Type B pancreatic cell (in vitro differentiated cells): ENCODE measurements around the gene SPATA9. TPM values are rescaled to one million over a fixed set of nuclear protein-coding genes. Genes with fewer than 3 reads are reported as not detected.

ENCODE experiments used
- DNase-seq: peaks from one replicate; pipeline ENCODE4 v3.0.0; 2021; ENCODE audit warnings: mixed read lengths; ENCODE audit not compliant: unreplicated experiment; ENCODE audit errors: extremely low spot score
- H3K27ac Mint-ChIP-seq: 2 replicates; pipeline ENCODE4 v1.8.0; 2021; ENCODE audit warnings: mild to moderate bottlenecking, mixed read lengths
- H3K27me3 Mint-ChIP-seq: 2 replicates; pipeline ENCODE4 v1.8.0; 2021; ENCODE audit warnings: mixed read lengths
- H3K36me3 Mint-ChIP-seq: 2 replicates; pipeline ENCODE4 v1.8.0; 2021; ENCODE audit warnings: mixed read lengths
- H3K4me1 Mint-ChIP-seq: one replicate; pipeline ENCODE4 v1.8.0; 2021; ENCODE audit warnings: mixed read lengths; ENCODE audit not compliant: unreplicated experiment
- H3K4me3 Mint-ChIP-seq: 2 replicates; pipeline ENCODE4 v1.8.0; 2021; ENCODE audit warnings: mild to moderate bottlenecking, mixed read lengths
- H3K9me3 Mint-ChIP-seq: 2 replicates; pipeline ENCODE4 v1.8.0; 2021; ENCODE audit warnings: mixed read lengths
- CTCF ChIP-seq: fragments of 200-600 bp; sonication (generic); conservative IDR thresholded peaks from 2 replicates; pipeline ENCODE4 v1.5.0; 2021; ENCODE audit warnings: antibody characterized with exemption, mild to moderate bottlenecking
- total RNA-seq: library from RNA; stranded (reverse); gene quantifications from 2 replicates; pipeline ENCODE4 v1.2.1, GENCODE V29; 2021; ENCODE audit warnings: low replicate concordance

Gene SPATA9
- total RNA-seq, 1 donor from 2014 or later: 0.29 TPM

- TF ChIP-seq CTCF: no peak
- H3K4me3 Mint-ChIP-seq: no peak overlapping the region
- H3K9me3 Mint-ChIP-seq: no peaks in the 10 kb centered on the region
- H3K27me3 Mint-ChIP-seq: no peaks in the 10 kb centered on the region
- no peak overlapping the region for H3K27ac Mint-ChIP-seq
- no peaks in the 10 kb centered on the region for H3K36me3 Mint-ChIP-seq
- H3K4me1 Mint-ChIP-seq: peaks cover 11% of the 10 kb centered on the region
- DNase-seq: no peak
Observed at GRCh38 chr5:95669985-95670384, 12.8 kb downstream of the SPATA9 start.

GRCh38 chr5:95669540-95669939, 13.3 kb downstream of the SPATA9 start:
- Mint-ChIP-seq H3K36me3 (no peaks in the 10 kb centered on the region), H3K27ac (no peak overlapping the region), H3K27me3 (no peaks in the 10 kb centered on the region), H3K4me3 (no peak overlapping the region), H3K4me1 (peaks cover 11% of the 10 kb centered on the region), H3K9me3 (no peaks in the 10 kb centered on the region)
- TF ChIP-seq CTCF: no peak
- no peak for DNase-seq

- Mint-ChIP-seq H3K36me3 (no peaks in the 10 kb centered on the region), H3K4me1 (peaks cover 11% of the 10 kb centered on the region), H3K4me3 (no peak overlapping the region), H3K27me3 (no peaks in the 10 kb centered on the region), H3K9me3 (no peaks in the 10 kb centered on the region), H3K27ac (no peak overlapping the region)
- DNase-seq: no peak
- no peak for TF ChIP-seq CTCF
Observed at GRCh38 chr5:95668728-95669127, 14.1 kb downstream of the SPATA9 start.

GRCh38 chr5:95668216-95668615, 14.6 kb downstream of the SPATA9 start:
- peaks cover 11% of the 10 kb centered on the region for H3K4me1 Mint-ChIP-seq
- H3K4me3 Mint-ChIP-seq: no peak overlapping the region
- no peak overlapping the region for H3K27ac Mint-ChIP-seq

GRCh38 chr5:95667678-95668077, 15.1 kb downstream of the SPATA9 start:
- H3K4me1 Mint-ChIP-seq: peaks cover 7% of the 10 kb centered on the region
- no peak for TF ChIP-seq CTCF
- H3K27me3 Mint-ChIP-seq: no peaks in the 10 kb centered on the region
- no peak for DNase-seq
- no peaks in the 10 kb centered on the region for H3K36me3 Mint-ChIP-seq
- H3K4me3 Mint-ChIP-seq: no peak overlapping the region
- H3K9me3 Mint-ChIP-seq: no peaks in the 10 kb centered on the region
- H3K27ac Mint-ChIP-seq: no peak overlapping the region

More at GRCh38 chr5:95668216-95668615, 14.6 kb downstream of the SPATA9 start:
- Mint-ChIP-seq H3K9me3 (no peaks in the 10 kb centered on the region), H3K36me3 (no peaks in the 10 kb centered on the region), H3K27me3 (no peaks in the 10 kb centered on the region)
- TF ChIP-seq CTCF: no peak
- DNase-seq: no peak

GRCh38 chr5:95667061-95667618, 15.7 kb downstream of the SPATA9 start:
- TF ChIP-seq CTCF: no peak
- Mint-ChIP-seq H3K27me3 (no peaks in the 10 kb centered on the region), H3K4me1 (peaks cover 4% of the 10 kb centered on the region), H3K4me3 (no peak overlapping the region), H3K9me3 (no peaks in the 10 kb centered on the region), H3K27ac (no peak overlapping the region), H3K36me3 (no peaks in the 10 kb centered on the region)
- no peak for DNase-seq
